PC-9 (cell line): ENCODE measurements around the gene TACSTD2. TPM values are rescaled to one million over a fixed set of nuclear protein-coding genes. Genes with fewer than 3 reads are reported as not detected.
"Not testable (repeated sequence)": the region's sequence is repeated elsewhere in the genome, so short reads cannot be mapped to it uniquely, and the experiment has no call there.

ENCODE experiments used
- BruUV-seq: library from RNA; stranded (reverse); fragments of 400-500 nt; replicated peaks from 2 replicates; lab custom pipeline; 2021; lab: Mats Ljungman, UMichigan
- CTCF ChIA-PET: fragments of 300-600 bp; sonication (Branson Sonifier 250); formaldehyde crosslinking; loops from one replicate; lab custom pipeline; 2022; ENCODE audit warnings: antibody characterized with exemption; lab: Charles Lee
- POLR2A ChIA-PET: fragments of 300-600 bp; sonication (Branson Sonifier 250); formaldehyde crosslinking; loops from one replicate; lab custom pipeline; 2022; ENCODE audit warnings: antibody characterized with exemption; ENCODE audit not compliant: unreplicated experiment; lab: Charles Lee
- DNase-seq, 2 experiments: peaks; one replicate each; pipeline versions ENCODE4 v3.0.0 to v3.0.0-alpha.2; 2015 to 2022; ENCODE audit warnings: mixed read lengths in 1 of 2
- H2AFZ ChIP-seq: fragments of 200-600 bp; sonication (generic); 2 replicates; pipeline ENCODE4 v1.8.1; 2017; ENCODE audit warnings: antibody characterized with exemption
- H3F3A ChIP-seq: fragments of 200-600 bp; sonication (generic); 2 replicates; pipeline ENCODE4 v1.8.1; 2017; ENCODE audit warnings: antibody characterized with exemption, mild to moderate bottlenecking, low read depth; ENCODE audit not compliant: insufficient read depth
- H3K27ac ChIP-seq: fragments of 200-600 bp; sonication (generic); 2 replicates; pipeline ENCODE4 v1.6.1; 2016; ENCODE audit warnings: mixed run types
- H3K27me3 ChIP-seq: fragments of 200-600 bp; sonication (generic); 2 replicates; pipeline ENCODE4 v1.6.1; 2016; ENCODE audit warnings: low read depth, mixed run types; ENCODE audit not compliant: insufficient read depth
- H3K36me3 ChIP-seq: fragments of 200-600 bp; sonication (generic); 2 replicates; pipeline ENCODE4 v1.6.1; 2016; ENCODE audit warnings: low read depth, mixed run types
- H3K4me1 ChIP-seq: fragments of 200-600 bp; sonication (generic); replicated peaks from 2 replicates; pipeline ENCODE4 v1.6.1; 2016; ENCODE audit warnings: mixed run types; ENCODE audit not compliant: insufficient read depth
- H3K4me2 ChIP-seq: fragments of 200-600 bp; sonication (generic); 2 replicates; pipeline ENCODE4 v1.6.1; 2017; ENCODE audit warnings: mixed run types
- H3K4me3 ChIP-seq: fragments of 200-600 bp; sonication (generic); 2 replicates; pipeline ENCODE4 v1.6.1; 2016; ENCODE audit warnings: mixed run types
- H3K79me2 ChIP-seq: fragments of 200-600 bp; sonication (generic); 2 replicates; pipeline ENCODE4 v1.6.1; 2017; ENCODE audit warnings: low read depth, mixed run types
- H3K9me2 ChIP-seq: fragments of 200-600 bp; sonication (generic); 2 replicates; pipeline ENCODE4 v1.8.1; 2017; ENCODE audit warnings: mild to moderate bottlenecking; ENCODE audit not compliant: insufficient read depth
- H3K9me3 ChIP-seq: fragments of 200-600 bp; sonication (generic); 2 replicates; pipeline ENCODE4 v1.8.1; 2016; ENCODE audit warnings: low read depth; ENCODE audit not compliant: insufficient read depth
- H4K20me1 ChIP-seq: fragments of 200-600 bp; sonication (generic); 2 replicates; pipeline ENCODE4 v1.8.1; 2017; ENCODE audit not compliant: insufficient read depth
- EZH2 ChIP-seq: fragments of 200-600 bp; sonication (generic); IDR thresholded peaks from 2 replicates; pipeline ENCODE4 v1.8.0; 2017; ENCODE audit warnings: antibody characterized with exemption, low read depth
- intact Hi-C: fragments of 100-400 bp; cut with micrococcal nuclease; formaldehyde crosslinking; loops from one replicate; pipeline ENCODE4 v1.10.0; 2022; ENCODE audit not compliant: unreplicated experiment
- total RNA-seq: library from RNA; stranded (reverse); gene quantifications from 2 replicates; pipeline ENCODE4 v1.2.3, GENCODE V29; 2021
- TF ChIP-seq, protein P1 (sequence below): fragments of 200-600 bp; sonication (generic); conservative IDR thresholded peaks from 2 replicates; pipeline ENCODE4 v1.6.1; 2017; ENCODE audit warnings: mixed run types, antibody characterized with exemption, mild to moderate bottlenecking, moderate library complexity

TACSTD2 gene
- total RNA-seq, 1 experiment from 2014 or later: 489 TPM

DNA sequence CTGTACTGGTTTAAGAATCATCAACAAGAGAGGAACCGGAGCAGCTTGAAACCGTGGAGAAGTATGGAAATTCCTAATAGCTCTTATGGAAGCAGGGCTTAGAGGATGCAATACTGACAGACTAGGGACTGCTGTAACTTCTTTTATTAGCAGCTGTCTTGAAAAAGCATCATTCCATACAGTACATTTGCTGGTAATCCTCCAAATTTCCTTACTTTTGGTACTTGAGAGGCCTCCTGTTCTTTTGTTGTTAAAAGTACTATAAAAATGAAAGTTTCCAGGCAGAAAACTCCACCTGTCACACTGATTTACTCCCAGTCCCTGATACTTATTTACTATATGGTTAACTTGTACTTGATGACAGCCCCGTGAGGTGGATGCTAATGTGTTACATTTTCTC, 38.2 kb downstream of the TACSTD2 start:
- no peak overlapping the region for H3K4me2 ChIP-seq
- H3K4me1 ChIP-seq: no peaks in the 10 kb centered on the region
- H3K9me2 ChIP-seq: no peaks in the 10 kb centered on the region
- H3K9me3 ChIP-seq: no peaks in the 10 kb centered on the region
- intact Hi-C loops: no loop called here
- no peak for DNase-seq
- no peaks in the 10 kb centered on the region for H3K79me2 ChIP-seq
- no peaks in the 10 kb centered on the region for H4K20me1 ChIP-seq
- BruUV-seq: no TSS peak
- no peaks in the 10 kb centered on the region for H3K27me3 ChIP-seq
- ChIA-PET POLR2A (interaction anchor here (0.6 to 0.7 kb wide), 2 partner anchors 114 to 1320 kb away, joined by 3 to 7 read pairs; no protein-coding TSS in a partner anchor), CTCF (no interaction called here)
- no peak overlapping the region for H2AFZ ChIP-seq
- H3K27ac ChIP-seq: no peak overlapping the region
- TF ChIP-seq, protein P1, sequence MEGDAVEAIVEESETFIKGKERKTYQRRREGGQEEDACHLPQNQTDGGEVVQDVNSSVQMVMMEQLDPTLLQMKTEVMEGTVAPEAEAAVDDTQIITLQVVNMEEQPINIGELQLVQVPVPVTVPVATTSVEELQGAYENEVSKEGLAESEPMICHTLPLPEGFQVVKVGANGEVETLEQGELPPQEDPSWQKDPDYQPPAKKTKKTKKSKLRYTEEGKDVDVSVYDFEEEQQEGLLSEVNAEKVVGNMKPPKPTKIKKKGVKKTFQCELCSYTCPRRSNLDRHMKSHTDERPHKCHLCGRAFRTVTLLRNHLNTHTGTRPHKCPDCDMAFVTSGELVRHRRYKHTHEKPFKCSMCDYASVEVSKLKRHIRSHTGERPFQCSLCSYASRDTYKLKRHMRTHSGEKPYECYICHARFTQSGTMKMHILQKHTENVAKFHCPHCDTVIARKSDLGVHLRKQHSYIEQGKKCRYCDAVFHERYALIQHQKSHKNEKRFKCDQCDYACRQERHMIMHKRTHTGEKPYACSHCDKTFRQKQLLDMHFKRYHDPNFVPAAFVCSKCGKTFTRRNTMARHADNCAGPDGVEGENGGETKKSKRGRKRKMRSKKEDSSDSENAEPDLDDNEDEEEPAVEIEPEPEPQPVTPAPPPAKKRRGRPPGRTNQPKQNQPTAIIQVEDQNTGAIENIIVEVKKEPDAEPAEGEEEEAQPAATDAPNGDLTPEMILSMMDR: no peak
- no peak for TF ChIP-seq EZH2
- no peak overlapping the region for H3K4me3 ChIP-seq
- H3F3A ChIP-seq: 0 out of 2 replicates have a peak, but pooled peaks cover 6% of the 10 kb centered on the region
- H3K36me3 ChIP-seq: no peaks in the 10 kb centered on the region

DNA sequence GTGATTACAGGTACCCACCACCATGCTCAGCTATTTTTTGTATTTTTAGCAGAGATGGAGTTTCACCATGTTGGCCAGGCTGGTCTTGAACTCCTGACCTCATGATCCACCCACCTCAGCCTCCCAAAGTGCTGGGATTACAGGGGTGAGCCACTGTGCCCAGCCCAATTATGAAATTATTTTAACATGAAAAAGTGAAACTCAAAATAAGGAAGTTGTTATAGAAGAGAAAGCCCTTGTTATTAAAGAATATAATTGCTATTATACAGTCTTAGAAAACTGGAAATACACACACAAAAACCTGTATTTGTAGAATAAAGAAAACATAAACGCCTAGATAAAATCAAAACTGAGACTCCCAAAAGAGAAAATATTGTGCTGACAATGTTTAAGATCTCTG, 45.2 kb downstream of the TACSTD2 start:
- H3F3A ChIP-seq, intact Hi-C loops, H3K4me1 ChIP-seq, H3K36me3 ChIP-seq, H4K20me1 ChIP-seq, H3K79me2 ChIP-seq, DNase-seq, CTCF ChIA-PET, BruUV-seq, H3K4me2 ChIP-seq, H2AFZ ChIP-seq, H3K4me3 ChIP-seq, H3K27me3 ChIP-seq, H3K27ac ChIP-seq, H3K9me2 ChIP-seq, H3K9me3 ChIP-seq, POLR2A ChIA-PET: not testable (repeated sequence)

DNA sequence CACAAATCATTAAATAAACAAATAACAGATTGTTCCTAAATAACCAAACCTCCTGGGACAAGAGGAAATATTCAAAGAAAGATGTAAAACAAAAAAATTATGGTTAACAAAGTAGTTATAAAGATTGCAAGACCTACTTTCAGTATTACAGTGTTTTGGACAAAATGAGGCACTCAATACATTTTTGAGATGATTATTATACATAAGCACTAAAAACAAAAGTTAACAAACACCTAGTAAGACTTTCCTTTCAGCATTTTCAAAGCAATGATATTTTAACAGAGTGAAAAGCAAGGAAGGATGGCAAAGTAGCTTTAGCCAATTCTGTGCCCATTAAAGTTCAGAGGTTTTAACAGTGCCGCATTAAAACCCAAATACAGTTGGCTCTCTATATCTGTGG, 47.8 kb downstream of the TACSTD2 start:
- no peak for TF ChIP-seq EZH2
- TF ChIP-seq, protein P1: no peak
- Histone ChIP-seq H3K4me2 (no peak overlapping the region), H3K4me1 (no peaks in the 10 kb centered on the region), H3F3A (no peaks in the 10 kb centered on the region), H3K9me3 (no peaks in the 10 kb centered on the region), H3K27me3 (no peaks in the 10 kb centered on the region), H3K9me2 (no peaks in the 10 kb centered on the region; the same call in 1 of the 2 replicates), H3K4me3 (no peak overlapping the region), H3K79me2 (no peaks in the 10 kb centered on the region), H2AFZ (no peak overlapping the region), H3K27ac (no peak overlapping the region), H3K36me3 (no peaks in the 10 kb centered on the region), H4K20me1 (no peaks in the 10 kb centered on the region)
- ChIA-PET POLR2A (no interaction called here), CTCF (no interaction called here)
- no TSS peak for BruUV-seq
- intact Hi-C loops: no loop called here
- no peak for DNase-seq

DNA sequence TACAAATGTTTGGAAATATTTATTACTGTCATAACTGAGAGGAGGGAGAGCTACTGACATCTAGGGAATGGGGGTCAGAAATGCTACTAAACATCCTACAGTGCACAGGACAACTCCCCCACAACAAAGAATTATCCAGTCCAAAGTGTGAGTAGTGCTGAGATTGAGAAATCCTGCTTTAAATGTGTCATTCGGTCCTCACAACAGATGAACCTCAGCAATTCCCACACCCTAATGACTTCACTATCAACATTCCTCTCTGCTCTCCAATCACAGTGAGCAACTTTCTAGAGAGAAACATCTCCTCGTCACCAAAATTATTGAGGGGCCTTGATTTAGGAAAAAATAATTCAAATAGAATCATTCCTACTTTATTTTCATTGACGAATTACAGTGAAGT, 48.5 kb downstream of the TACSTD2 start:
- POLR2A ChIA-PET: no interaction called here
- Histone ChIP-seq H3K9me2 (no peaks in the 10 kb centered on the region; the same call in 1 of the 2 replicates), H3F3A (no peaks in the 10 kb centered on the region), H2AFZ (no peak overlapping the region), H3K27me3 (no peaks in the 10 kb centered on the region), H3K27ac (no peak overlapping the region), H3K4me3 (no peak overlapping the region), H4K20me1 (no peaks in the 10 kb centered on the region), H3K9me3 (no peaks in the 10 kb centered on the region), H3K36me3 (no peaks in the 10 kb centered on the region), H3K4me1 (no peaks in the 10 kb centered on the region), H3K79me2 (no peaks in the 10 kb centered on the region), H3K4me2 (no peak overlapping the region)
- DNase-seq: peak in 1 of 2 experiments; percentile 36
- TF ChIP-seq, protein P1: no peak
- no peak for TF ChIP-seq EZH2
- intact Hi-C loops: no loop called here
- CTCF ChIA-PET: no interaction called here
- no TSS peak for BruUV-seq
